Inflammatory macrophage treated with lipopolysaccharide for 4 hours (primary cell): Measurements from ENCODE around the gene TTF2.

ENCODE experiments used
- DNase-seq: peaks from one replicate; pipeline ENCODE4 v3.0.0-alpha.2; 2020

TTF2 gene

GRCh38 chr1:117047271-117047670 lies 12.9 kb upstream of the TTF2 start:
- DNase-seq = no peak

GRCh38 chr1:117049857-117050256 lies 10.3 kb upstream of the TTF2 start:
- DNase-seq = peak; percentile 69

DNA sequence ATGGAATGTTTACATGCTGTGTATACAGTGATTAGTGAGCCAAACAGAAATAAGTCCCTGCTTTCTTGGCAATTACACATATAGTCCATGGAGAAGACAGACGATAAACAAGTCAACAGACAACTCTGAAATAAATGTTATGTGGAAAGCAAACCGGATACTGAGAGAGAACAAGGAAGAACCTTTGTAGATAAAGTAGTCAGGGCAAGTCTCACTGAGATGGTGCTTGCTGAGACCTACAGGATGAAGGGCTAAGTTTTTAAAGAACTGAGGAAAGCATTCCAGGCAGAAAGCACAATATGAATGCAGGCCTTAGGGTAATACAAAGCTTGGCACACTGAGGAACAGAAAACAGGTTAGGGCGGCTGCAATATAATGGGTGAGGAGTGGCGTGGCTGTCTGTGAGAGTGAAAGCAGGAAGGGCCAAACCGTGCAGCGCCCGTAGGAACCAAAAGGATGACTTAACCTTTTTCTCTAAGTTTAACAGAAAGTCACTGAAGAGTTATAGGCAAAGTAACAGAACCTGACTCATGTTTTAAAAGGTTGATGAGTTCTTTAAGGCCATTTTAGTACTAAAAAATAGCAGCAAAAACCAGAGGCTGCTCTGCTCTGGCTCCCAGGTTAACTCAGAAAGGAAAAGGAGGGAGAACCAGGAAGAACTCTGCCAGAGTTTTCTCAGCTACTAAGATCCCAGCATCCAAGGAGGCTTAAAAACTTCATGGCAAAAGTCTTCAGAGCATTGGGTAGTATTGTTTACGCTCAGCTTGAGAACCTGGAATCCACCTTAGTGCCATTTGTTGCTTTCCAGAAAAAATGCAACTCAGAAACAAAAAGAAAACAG lies 8.7 kb upstream of the TTF2 start:
- peak; percentile 43 for DNase-seq

DNA sequence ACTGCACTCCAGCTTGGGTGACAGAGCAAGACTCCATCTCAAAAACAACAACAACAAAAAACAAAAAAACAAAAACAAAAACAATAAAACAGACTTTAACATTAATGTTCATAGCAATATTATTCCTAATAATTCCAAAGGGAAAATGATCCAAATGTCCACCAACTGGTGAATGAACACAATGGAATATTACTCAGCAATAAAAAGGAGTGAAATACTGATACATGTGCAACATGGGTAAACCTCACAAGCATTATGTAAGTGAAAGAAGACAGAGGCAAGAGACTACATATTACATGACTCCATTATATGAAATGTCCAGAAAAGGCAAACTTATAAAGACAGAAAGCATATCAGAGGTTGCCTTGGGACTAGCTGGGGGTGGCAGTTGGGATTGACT lies 6.1 kb upstream of the TTF2 start:
- no peak for DNase-seq

GRCh38 chr1:117058810-117059209 lies 1.3 kb upstream of the TTF2 start:
- no peak for DNase-seq

- no peak for DNase-seq
Observed at GRCh38 chr1:117059334-117059677, 820 bp upstream of the TTF2 start.

DNA sequence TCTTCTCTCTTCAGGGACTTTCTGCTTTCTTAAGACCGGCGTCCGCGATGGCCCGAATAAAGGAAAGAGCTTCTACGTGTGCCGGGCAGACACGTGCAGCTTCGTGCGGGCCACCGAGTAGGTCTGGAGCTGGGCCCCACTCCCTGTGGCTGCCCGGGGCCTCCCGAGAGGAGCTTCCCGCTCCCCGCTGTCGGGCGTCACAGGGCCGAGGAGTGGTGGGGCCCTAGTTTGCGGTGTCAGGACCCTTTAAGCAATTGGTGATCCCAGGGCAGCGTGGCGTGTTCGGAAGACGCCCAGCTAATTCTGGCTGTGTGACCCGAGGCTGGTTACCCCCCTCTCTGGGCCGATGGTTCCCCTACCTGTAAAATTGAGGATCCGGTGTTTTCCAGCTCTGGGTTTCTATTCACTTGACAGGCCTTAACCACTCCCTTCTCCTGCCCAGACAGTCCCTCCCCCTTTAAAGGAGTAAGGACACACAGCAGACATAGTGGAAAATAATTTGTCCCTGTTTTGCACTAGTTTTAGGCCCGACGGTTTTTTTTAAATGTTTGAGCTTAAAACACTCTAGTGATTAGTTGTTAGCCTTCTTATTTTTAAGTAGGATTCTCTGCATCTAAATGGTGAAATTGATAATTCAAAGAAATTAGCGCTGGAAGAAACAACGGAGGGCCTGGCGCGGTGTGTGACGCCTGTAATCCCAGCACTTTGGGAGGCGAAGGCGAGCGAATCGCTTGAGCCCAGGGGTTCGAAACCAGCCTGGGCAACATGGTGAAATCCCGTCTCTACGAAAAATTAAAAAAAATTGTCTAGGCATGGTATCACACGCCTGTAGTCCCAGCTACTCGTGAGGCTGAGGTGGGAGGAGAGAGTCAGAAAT lies 553 bp downstream of the TTF2 start:
- peak; percentile 51 for DNase-seq

DNA sequence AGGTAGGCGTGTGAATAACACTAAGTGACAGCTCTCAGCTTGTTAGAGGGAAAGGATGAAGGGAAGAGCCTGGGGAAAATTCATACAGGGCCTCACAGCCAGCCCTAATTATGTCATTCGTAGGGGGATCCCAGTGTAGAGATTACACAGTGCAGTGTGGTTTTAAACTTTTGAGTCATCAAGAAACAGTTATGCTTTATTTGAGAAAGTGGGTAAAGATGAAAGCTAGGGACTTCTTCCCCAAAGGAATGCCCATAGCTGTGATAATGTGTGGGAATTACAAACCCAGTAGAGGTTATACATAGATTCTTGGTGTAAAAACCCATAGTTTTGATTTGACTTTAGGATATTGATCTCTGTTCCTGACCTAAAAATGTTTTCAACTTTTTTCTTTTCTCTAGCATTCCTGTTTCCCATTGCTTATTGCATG lies 1.9 kb downstream of the TTF2 start:
- peak; percentile 89 for DNase-seq

DNA sequence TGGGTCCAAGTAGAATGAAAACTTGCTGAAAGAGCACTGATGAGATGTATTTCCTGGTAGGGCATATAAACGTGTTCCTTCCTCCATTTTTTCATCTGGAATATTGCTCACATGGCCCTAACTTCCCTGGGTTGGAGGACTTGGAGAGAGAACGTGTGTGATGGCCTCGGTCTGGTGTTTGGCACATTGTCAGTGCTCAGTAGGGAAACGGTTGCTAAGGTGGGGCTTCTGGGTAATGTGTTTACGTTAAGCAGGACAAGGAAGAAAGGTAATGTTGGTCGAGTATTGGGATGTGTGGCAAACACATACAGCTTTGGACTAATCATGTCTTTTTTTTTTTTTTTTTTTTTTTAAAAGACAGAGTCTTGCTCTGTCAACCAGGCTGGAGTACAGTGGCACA lies 6.2 kb downstream of the TTF2 start:
- no peak for DNase-seq

- DNase-seq = peak; percentile 48
Observed at GRCh38 chr1:117067533-117068370, 7.6 kb downstream of the TTF2 start.

DNA sequence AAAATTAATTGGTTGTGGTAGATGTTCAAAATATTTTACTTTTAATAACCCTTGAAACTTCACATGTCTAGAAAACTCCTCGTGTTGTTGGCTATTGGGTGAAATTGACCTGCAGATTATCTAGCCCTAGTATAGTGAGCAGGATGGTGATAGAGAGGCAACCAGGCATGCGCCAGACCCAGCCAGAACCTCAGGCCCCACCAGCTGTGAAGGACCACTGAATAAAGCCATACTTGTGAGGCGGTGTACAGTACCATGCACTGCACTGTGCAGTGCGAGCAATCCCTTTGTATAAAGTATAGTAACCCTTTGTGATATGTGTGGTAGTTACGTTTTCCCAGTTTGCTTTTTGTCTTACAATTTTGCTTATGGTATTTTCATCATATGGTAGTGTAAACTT lies 8.5 kb downstream of the TTF2 start:
- no peak for DNase-seq

DNA sequence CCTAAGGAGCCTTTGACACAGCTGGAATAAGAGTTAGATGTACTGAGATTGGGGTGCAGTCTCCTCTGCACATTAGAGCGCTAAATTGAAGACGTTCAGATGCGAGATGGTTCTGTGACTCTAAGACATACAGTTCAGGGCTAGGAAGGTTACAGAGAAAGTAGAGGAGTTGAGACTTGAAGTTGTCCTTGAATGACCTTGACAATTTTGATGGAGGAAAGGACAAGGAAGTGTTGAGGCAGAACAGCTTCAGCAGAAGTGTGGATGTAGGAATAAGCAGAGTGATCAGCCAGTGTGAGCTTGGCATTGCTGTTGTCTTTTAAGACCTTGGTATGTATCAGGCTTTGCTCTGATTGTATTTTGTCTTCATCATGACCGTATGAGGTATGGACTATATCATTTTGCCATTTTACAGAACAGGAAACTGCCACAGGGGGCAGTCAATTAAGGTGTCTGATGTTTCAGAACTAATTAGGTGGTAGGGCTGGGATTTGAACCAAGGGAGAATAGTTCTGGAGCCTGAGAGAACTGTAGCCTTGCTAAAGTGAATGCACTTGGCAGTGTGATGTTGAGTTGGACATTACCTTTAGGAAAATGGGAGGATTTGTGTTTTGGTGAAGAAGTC lies 9.2 kb downstream of the TTF2 start:
- no peak for DNase-seq

DNA sequence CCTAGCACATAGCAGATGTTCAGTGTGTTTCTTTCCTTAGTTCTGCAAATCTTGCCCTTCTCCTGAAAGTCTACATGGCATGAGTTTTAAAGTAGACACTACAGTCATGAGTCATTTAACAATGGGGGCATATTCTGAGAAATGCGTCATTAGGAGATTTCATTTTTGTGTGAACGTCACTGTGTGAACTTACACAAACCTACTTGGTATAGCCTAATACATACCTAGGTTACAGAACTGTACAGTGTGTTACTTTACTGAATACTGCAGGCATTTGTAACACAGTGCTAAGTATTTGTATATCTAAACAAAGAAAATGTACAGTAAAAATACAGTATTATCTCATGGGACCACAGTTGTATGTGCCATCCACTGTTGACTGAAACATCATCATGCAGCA lies 10.0 kb downstream of the TTF2 start:
- DNase-seq = no peak

DNA sequence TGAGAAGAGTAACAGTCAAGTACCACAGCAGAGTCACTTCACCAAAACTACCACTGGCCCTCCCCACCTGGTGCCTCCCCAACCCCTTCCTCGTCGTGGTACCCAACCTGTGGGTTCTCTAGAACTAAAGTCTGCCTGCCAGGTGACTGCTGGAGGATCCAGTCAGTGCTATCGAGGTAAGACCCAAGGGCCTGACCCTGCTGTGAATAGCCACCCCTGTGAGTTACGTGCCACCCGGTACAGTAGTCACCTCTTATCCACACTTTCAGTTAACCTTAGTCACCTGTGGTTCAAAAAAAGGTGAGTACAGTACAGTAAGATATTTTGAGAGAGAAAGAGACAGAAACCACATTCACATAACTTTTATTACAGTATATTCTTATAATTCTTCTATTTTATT lies 16.5 kb downstream of the TTF2 start:
- no peak for DNase-seq

GRCh38 chr1:117077267-117077666 lies 17.1 kb downstream of the TTF2 start:
- DNase-seq = peak; percentile 57

GRCh38 chr1:117079737-117080136 lies 19.6 kb downstream of the TTF2 start:
- no peak for DNase-seq

DNA sequence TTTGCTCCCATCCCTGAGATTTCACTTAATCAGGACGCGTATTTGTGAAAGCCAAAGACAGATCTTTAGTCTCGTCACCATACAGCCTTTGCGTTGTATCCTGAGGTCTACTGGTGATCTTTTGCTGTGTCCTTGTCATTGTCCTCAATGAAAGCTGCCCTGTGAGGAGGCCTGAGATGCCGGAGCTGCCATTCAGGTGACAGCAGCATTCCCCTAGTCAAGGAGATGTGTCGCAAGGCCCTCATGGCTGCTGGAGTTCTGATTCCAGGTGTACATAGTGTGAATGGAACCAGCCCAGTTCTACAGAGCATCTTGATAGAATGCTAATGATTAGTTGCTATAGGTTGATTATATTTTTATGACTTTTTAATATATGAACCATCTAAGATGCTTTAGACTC lies 24.1 kb downstream of the TTF2 start:
- DNase-seq = no peak

DNA sequence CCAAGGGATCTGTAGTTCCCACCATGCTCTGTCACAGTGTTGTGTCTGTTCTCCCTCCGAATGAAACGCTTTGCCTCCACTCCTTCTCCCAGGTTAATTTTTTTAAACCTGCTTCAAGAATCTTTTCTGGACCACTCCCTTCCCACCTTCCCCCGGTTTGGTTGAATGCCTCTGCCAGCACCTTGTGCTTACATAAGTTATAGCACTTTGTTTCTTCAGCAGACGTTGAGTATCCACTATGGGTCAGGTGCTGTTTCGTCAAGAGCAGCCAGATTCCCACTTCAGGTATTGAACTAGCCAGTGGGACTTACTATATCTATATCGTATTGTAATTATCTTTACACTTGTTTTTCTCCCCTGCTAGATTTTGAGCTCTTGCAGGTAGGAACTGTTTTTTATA lies 27.6 kb downstream of the TTF2 start:
- DNase-seq = no peak

DNA sequence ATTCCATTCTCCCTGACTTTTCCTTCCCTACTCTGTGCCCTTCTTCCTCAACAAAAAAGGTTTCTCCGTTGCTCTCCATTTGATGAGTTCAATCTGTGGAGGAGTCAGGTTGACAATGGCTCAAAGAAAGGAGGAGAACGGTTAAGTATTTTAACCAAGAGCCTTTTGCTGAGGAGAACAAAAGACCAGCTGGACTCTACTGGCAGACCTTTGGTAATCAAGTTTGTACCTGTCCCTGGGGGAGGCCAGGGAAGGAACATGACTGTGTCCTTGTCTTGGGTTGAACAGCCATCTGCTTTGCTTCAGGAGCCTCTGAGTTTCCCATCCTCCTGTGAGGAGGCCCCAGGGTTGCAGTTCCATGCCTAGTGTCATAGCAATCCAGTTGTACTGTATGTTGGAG lies 29.9 kb downstream of the TTF2 start:
- no peak for DNase-seq

DNA sequence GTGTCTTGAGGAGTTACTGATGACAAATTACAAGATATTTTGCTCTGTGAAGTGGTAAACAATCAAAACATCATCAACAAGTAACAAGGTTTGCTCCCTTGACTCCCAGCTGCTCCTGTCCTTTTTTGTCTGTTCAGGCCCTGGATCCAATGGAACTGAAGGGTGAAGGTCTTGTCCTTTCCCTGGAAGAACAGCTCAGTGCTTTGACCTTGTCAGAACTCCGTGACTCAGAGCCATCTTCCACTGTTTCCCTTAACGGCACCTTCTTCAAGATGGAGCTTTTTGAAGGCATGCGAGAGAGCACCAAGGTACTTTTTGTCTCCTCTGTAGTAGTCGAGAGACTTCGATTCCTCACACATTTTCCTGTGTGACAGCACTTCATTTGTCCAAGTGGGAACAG lies 32.5 kb downstream of the TTF2 start:
- no peak for DNase-seq

- no peak for DNase-seq
Observed at GRCh38 chr1:117093091-117093534, 33.0 kb downstream of the TTF2 start.

- peak; percentile 11 for DNase-seq
Observed at GRCh38 chr1:117093870-117094621, 33.9 kb downstream of the TTF2 start.
